GM23338 (cell line): ENCODE measurements around the gene NUCKS1. TPM values are rescaled to one million over a fixed set of nuclear protein-coding genes. Genes with fewer than 3 reads are reported as not detected.

Experiments used
- ATAC-seq: fragments of 200-7000 bp; cut with Tn5 transposase; 3 replicates; pipeline ENCODE4 v1.9.1; 2020
- DNase-seq: peaks from one replicate; pipeline ENCODE4 v3.0.0-alpha.2; 2015; ENCODE audit warnings: low spot score
- H2AFZ ChIP-seq: fragments of 200-600 bp; sonication (generic); 2 replicates; pipeline ENCODE4 v1.8.0; 2016; ENCODE audit warnings: antibody characterized with exemption, mild to moderate bottlenecking, moderate library complexity
- H3F3A ChIP-seq: fragments of 200-600 bp; sonication (generic); replicated peaks from 2 replicates; pipeline ENCODE4 v1.8.0; 2017; ENCODE audit warnings: antibody characterized with exemption, mixed run types, low read depth
- H3K27ac ChIP-seq: fragments of 200-600 bp; sonication (generic); 2 replicates; pipeline ENCODE4 v1.6.1; 2016; ENCODE audit warnings: low read depth
- H3K27me3 ChIP-seq: fragments of 200-600 bp; sonication (generic); 2 replicates; pipeline ENCODE4 v1.8.0; 2016; ENCODE audit warnings: mild to moderate bottlenecking, mixed run types, moderate library complexity; ENCODE audit not compliant: insufficient read depth
- H3K36me3 ChIP-seq: fragments of 200-600 bp; sonication (generic); 2 replicates; pipeline ENCODE4 v1.8.0; 2016; ENCODE audit warnings: mild to moderate bottlenecking; ENCODE audit not compliant: insufficient read depth
- H3K4me1 ChIP-seq: fragments of 200-600 bp; sonication (generic); 2 replicates; pipeline ENCODE4 v1.8.0; 2016; ENCODE audit warnings: mild to moderate bottlenecking, moderate library complexity; ENCODE audit not compliant: insufficient read depth
- H3K4me2 ChIP-seq: fragments of 200-600 bp; sonication (generic); 2 replicates; pipeline ENCODE4 v1.7.1; 2017; ENCODE audit warnings: mixed run types
- H3K4me3 ChIP-seq: fragments of 200-600 bp; sonication (generic); 2 replicates; pipeline ENCODE4 v1.6.1; 2016; ENCODE audit warnings: mixed run types
- H3K79me2 ChIP-seq: fragments of 200-600 bp; sonication (generic); replicated peaks from 2 replicates; pipeline ENCODE4 v1.8.0; 2017; ENCODE audit warnings: mild to moderate bottlenecking; ENCODE audit not compliant: insufficient read depth
- H3K9me2 ChIP-seq: fragments of 200-600 bp; sonication (generic); 2 replicates; pipeline ENCODE4 v1.8.0; 2017; ENCODE audit not compliant: insufficient read depth
- H4K20me1 ChIP-seq: fragments of 200-600 bp; sonication (generic); replicated peaks from 2 replicates; pipeline ENCODE4 v1.8.0; 2017; ENCODE audit warnings: mild to moderate bottlenecking; ENCODE audit not compliant: insufficient read depth
- H3K27ac Mint-ChIP-seq: 2 replicates; pipeline ENCODE4 v1.8.0; 2020; ENCODE audit warnings: inconsistent platforms, mild to moderate bottlenecking, moderate library complexity, mixed read lengths
- H3K27me3 Mint-ChIP-seq: 3 replicates; pipeline ENCODE4 v1.8.0; 2022; ENCODE audit warnings: low read depth, mild to moderate bottlenecking, moderate library complexity, mixed read lengths, inconsistent platforms; ENCODE audit not compliant: insufficient read depth, poor library complexity
- H3K36me3 Mint-ChIP-seq: 3 replicates; pipeline ENCODE4 v1.8.0; 2021; ENCODE audit warnings: low read depth, mild to moderate bottlenecking, inconsistent platforms, moderate library complexity, mixed read lengths
- H3K4me1 Mint-ChIP-seq: 3 replicates; pipeline ENCODE4 v1.8.0; 2020; ENCODE audit warnings: mild to moderate bottlenecking, inconsistent platforms, mixed read lengths
- H3K4me3 Mint-ChIP-seq: 3 replicates; pipeline ENCODE4 v1.8.0; 2021; ENCODE audit warnings: moderate library complexity, mild to moderate bottlenecking, inconsistent platforms, mixed read lengths
- H3K9me3 Mint-ChIP-seq: 3 replicates; pipeline ENCODE4 v1.8.0; 2020; ENCODE audit warnings: moderate library complexity, mild to moderate bottlenecking, inconsistent platforms, mixed read lengths
- CREB1 ChIP-seq: fragments of 250-450 bp; sonication (Bioruptor Pico); IDR thresholded peaks from 2 replicates; pipeline ENCODE4 v1.5.0; 2020; ENCODE audit warnings: low read depth, mild to moderate bottlenecking, moderate library complexity
- ETS1 ChIP-seq: IDR thresholded peaks from 2 replicates; pipeline ENCODE4 v1.6.1; 2016; ENCODE audit warnings: antibody characterized with exemption
- EZH2 ChIP-seq: fragments of 200-600 bp; sonication (generic); IDR thresholded peaks from one replicate; pipeline ENCODE4 v1.8.0; 2017; ENCODE audit warnings: antibody characterized with exemption, mild to moderate bottlenecking, low read depth; ENCODE audit not compliant: unreplicated experiment
- EZH2phosphoT487 ChIP-seq: fragments of 200-600 bp; sonication (generic); IDR thresholded peaks from one replicate; pipeline ENCODE4 v1.8.1; 2018; ENCODE audit warnings: antibody characterized with exemption; ENCODE audit not compliant: unreplicated experiment
- JUNB ChIP-seq: IDR thresholded peaks from one replicate; pipeline ENCODE4 v1.6.1; 2016; ENCODE audit warnings: antibody characterized with exemption; ENCODE audit not compliant: unreplicated experiment
- NANOG ChIP-seq: IDR thresholded peaks from 2 replicates; pipeline ENCODE4 v1.6.1; 2016; ENCODE audit warnings: antibody characterized with exemption, borderline replicate concordance
- POLR2AphosphoS5 ChIP-seq: IDR thresholded peaks from 2 replicates; pipeline ENCODE4 v1.6.1; 2016; ENCODE audit warnings: antibody characterized with exemption, low read depth
- REST ChIP-seq: IDR thresholded peaks from one replicate; pipeline ENCODE4 v1.6.1; 2018; ENCODE audit warnings: antibody characterized with exemption; ENCODE audit not compliant: unreplicated experiment
- STAT1 ChIP-seq: IDR thresholded peaks from one replicate; pipeline ENCODE4 v1.6.1; 2016; ENCODE audit warnings: antibody characterized with exemption; ENCODE audit not compliant: unreplicated experiment
- ZNF114 ChIP-seq: fragments of 250-450 bp; sonication (Bioruptor Pico); IDR thresholded peaks from 2 replicates; pipeline ENCODE4 v1.5.0; 2020; ENCODE audit warnings: mild to moderate bottlenecking, moderate library complexity
- ZNF331 ChIP-seq: fragments of 250-450 bp; sonication (Bioruptor Pico); IDR thresholded peaks from 2 replicates; pipeline ENCODE4 v1.5.0; 2020; ENCODE audit warnings: low read depth, mild to moderate bottlenecking, moderate library complexity
- polyA plus RNA-seq: library from polyadenylated mRNA; unstranded; fragments of >200 nt; fragmentation: Nextera tagmentation; extraction: Ambion mirVana; gene quantifications from 2 replicates; pipeline ENCODE4 v1.2.1, GENCODE V29; 2016
- total RNA-seq: library from RNA; depleted of rRNA; stranded (reverse); fragments of >200 nt; shearing (Covaris generic); gene quantifications from 2 replicates; pipeline ENCODE4 v1.2.3, GENCODE V29; 2014

The NUCKS1 gene
- total and polyA plus RNA-seq, 2 experiments from 2014 or later, result 255 to 307 TPM

DNA sequence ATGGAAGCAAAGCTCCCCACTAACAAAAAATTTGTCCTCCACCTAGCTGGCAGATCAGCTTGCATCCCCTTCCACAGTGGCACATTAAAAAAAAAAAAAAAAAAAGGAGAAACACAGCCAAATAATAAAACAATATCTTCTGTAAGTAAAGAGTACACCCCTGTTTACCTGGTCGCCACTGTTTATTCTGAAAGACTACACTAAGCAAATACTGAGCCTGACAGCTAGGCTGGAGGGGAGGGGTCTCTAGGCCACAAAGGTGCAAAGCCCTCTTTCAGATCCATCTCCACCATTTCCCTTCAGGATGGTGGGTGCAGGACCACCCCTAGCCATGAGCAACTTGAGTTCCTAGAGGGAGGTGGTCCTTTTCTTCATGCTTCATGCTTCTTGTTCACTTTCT lies 46.9 kb downstream of the NUCKS1 start (continued):
- TF ChIP-seq ZNF331 (CRISPR knock-in tag) (no peak), EZH2phosphoT487 (no peak), CREB1 (CRISPR knock-in tag) (no peak), JUNB (no peak), ETS1 (no peak), ZNF114 (CRISPR knock-in tag) (no peak), REST (no peak)

DNA sequence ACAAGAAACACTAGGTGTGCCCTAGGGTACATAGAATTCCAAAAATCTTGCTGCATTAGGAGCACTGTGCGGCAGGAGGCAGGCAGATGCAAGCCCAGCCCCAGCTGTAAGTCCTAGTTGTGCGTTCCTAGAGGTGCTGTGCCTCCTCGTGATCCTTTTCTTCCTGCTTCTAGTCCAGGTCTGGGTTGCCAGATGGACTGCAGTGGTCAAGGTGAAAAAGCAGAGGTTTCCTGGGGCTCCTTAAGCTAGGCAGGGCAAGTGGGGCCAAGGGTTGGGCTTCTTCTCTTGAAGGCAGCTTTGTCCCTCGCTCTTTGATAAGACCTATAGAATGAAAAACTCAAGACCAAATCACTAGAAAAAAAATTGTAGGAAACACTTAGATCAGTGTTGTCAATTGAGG lies 48.1 kb downstream of the NUCKS1 start:
- no peak overlapping the region for H3K4me2 ChIP-seq
- Mint-ChIP-seq H3K4me1 (peaks cover 25% of the 10 kb centered on the region), H3K4me3 (no peak overlapping the region; the same call in 2 of the 3 replicates), H3K27ac (no peak overlapping the region), H3K27me3 (peaks cover 15% of the 10 kb centered on the region), H3K36me3 (no peaks in the 10 kb centered on the region), H3K9me3 (no peaks in the 10 kb centered on the region)
- no peak for DNase-seq
- no peaks in the 10 kb centered on the region for H3K27me3 ChIP-seq
- H2AFZ ChIP-seq, result no peak overlapping the region
- no peaks in the 10 kb centered on the region for H3K79me2 ChIP-seq
- H3K9me2 ChIP-seq, result no peaks in the 10 kb centered on the region
- H3F3A ChIP-seq, result peaks cover 15% of the 10 kb centered on the region; the same call in 1 of the 2 replicates
- peak overlapping the region; percentile 79 for H3K27ac ChIP-seq
- peaks cover 15% of the 10 kb centered on the region for H3K4me1 ChIP-seq
- H3K4me3 ChIP-seq, result no peak overlapping the region
- H4K20me1 ChIP-seq, result 0 out of 2 replicates have a peak, but pooled peaks cover 3% of the 10 kb centered on the region
- peaks cover 6% of the 10 kb centered on the region; the same call in 1 of the 2 replicates for H3K36me3 ChIP-seq
- ATAC-seq, result peak; percentile 11; the same call in 1 of the 3 replicates
- TF ChIP-seq ZNF331 (CRISPR knock-in tag) (no peak), POLR2AphosphoS5 (no peak), CREB1 (CRISPR knock-in tag) (no peak), ETS1 (no peak), STAT1 (no peak), NANOG (no peak), ZNF114 (CRISPR knock-in tag) (no peak), JUNB (no peak), EZH2 (no peak), REST (no peak)
